Nephron (organoid): ENCODE data around the gene AFTPH.
A peak's percentile ranks its signal among the peaks of the same experiment; 100 is the strongest.

Experiments used
- H3K27ac Mint-ChIP-seq, 3 experiments: 2 replicates each; pipeline ENCODE4 v1.8.0; 2020; ENCODE audit warnings: mixed read lengths in 3 of 3, mild to moderate bottlenecking in 2 of 3, moderate library complexity in 1 of 3
- H3K27me3 Mint-ChIP-seq: 2 replicates; pipeline ENCODE4 v1.8.0; 2021; ENCODE audit warnings: low read depth, mild to moderate bottlenecking, moderate library complexity, mixed read lengths
- H3K36me3 Mint-ChIP-seq: 2 replicates; pipeline ENCODE4 v1.8.0; 2020; ENCODE audit warnings: low read depth, mixed read lengths
- H3K4me1 Mint-ChIP-seq: 2 replicates; pipeline ENCODE4 v1.8.0; 2020; ENCODE audit warnings: mixed read lengths
- H3K4me3 Mint-ChIP-seq, 3 experiments: 2 replicates each; pipeline ENCODE4 v1.8.0; 2020; ENCODE audit warnings: mild to moderate bottlenecking in 3 of 3, mixed read lengths in 3 of 3, moderate library complexity in 2 of 3
- H3K9me3 Mint-ChIP-seq: 2 replicates; pipeline ENCODE4 v1.8.0; 2020; ENCODE audit warnings: mixed read lengths
- TF ChIP-seq, protein P1 (sequence below), 3 experiments: fragments of 200-600 bp; sonication (generic); IDR thresholded peaks; one replicate each; pipeline ENCODE4 v1.5.0; 2021; ENCODE audit warnings: antibody characterized with exemption in 3 of 3; ENCODE audit not compliant: unreplicated experiment in 3 of 3

AFTPH gene

DNA sequence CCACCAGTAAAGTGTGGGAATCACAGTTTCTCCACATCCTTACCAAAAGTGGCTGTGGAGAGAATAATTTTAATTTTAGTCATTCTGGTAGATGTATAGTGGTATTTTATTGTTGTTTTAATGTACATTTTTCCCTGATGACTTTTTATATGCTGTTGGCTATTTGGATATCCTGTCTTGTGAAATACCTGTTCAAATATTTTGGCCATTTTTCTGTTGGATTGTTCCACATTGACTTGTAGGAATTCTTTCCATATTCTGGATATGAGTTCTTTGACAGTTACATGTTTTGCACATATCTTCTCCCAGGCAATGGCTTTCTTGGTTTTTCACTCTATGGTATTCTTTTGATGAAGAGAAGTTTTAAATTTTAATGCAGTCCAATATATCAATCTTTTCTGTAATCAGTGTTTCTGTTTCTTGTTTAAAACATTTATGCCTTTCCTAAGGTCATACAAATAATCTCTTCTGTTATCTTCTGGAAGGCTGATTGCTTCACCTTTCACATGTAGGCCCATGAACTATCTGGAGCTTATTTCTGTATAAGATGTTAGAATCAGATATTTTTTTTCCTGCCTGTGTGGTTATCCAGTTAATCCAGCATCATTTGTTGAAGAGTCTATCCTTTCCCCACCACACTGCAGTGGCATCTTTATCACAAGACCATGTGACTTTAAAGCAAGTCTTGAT, 19.0 kb downstream of the AFTPH start:
- no peaks in the 10 kb centered on the region for H3K9me3 Mint-ChIP-seq
- TF ChIP-seq, protein P1, sequence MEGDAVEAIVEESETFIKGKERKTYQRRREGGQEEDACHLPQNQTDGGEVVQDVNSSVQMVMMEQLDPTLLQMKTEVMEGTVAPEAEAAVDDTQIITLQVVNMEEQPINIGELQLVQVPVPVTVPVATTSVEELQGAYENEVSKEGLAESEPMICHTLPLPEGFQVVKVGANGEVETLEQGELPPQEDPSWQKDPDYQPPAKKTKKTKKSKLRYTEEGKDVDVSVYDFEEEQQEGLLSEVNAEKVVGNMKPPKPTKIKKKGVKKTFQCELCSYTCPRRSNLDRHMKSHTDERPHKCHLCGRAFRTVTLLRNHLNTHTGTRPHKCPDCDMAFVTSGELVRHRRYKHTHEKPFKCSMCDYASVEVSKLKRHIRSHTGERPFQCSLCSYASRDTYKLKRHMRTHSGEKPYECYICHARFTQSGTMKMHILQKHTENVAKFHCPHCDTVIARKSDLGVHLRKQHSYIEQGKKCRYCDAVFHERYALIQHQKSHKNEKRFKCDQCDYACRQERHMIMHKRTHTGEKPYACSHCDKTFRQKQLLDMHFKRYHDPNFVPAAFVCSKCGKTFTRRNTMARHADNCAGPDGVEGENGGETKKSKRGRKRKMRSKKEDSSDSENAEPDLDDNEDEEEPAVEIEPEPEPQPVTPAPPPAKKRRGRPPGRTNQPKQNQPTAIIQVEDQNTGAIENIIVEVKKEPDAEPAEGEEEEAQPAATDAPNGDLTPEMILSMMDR (IDR thresholded peaks at IDR 0.05; ENCODE audit: unreplicated experiment in 3 of 3) = no peak
- peaks cover 3% of the 10 kb centered on the region for H3K36me3 Mint-ChIP-seq
- peak overlapping the region; percentile 36 to 69 (median 43) for H3K27ac Mint-ChIP-seq
- H3K4me3 Mint-ChIP-seq = no peak overlapping the region
- no peaks in the 10 kb centered on the region for H3K27me3 Mint-ChIP-seq
- H3K4me1 Mint-ChIP-seq = peaks cover 19% of the 10 kb centered on the region

DNA sequence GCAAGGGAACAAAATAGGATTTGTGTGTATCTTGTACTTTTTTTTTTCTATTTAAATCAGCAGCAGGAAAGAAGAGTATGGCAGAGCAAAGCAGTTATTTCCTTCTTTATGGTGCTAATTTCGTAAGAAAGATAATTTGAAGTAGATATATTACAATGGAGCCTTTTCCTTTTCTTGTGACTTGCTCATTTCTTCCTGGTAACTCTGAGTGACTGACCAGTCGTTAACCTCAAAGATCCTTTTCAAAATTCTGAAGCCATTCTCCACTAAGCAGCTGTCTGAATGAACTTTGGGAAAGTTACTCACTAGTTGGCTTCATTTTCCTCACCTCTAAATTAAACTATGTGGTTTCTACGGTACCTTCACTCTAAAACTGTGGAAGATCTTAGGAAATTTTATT, 24.6 kb downstream of the AFTPH start:
- Mint-ChIP-seq H3K4me3 (no peak overlapping the region), H3K4me1 (peaks cover 6% of the 10 kb centered on the region), H3K27ac (peak overlapping the region in 1 of 3 experiments; percentile 61), H3K36me3 (peaks cover 25% of the 10 kb centered on the region), H3K27me3 (no peaks in the 10 kb centered on the region), H3K9me3 (no peaks in the 10 kb centered on the region)
- TF ChIP-seq, protein P1 (IDR thresholded peaks at IDR 0.05; ENCODE audit: unreplicated experiment in 3 of 3) = no peak

DNA sequence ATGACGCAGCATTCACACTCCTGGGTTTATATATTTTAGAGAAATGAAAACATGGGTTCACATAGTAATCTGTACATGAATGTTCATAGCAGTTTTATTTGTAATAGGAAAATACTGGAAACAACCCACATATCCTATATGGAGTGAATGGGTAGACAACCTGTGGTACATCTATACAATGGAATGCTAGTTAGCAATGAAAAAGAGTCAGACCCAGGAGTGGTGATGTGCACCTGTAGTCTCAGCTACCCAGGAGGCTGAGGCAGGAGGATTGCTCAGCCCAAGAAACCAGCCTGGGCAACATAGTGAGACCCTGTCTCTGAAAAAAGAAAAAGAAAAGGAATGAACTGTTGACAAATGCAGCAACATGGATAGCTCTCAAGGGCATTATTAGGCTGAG, 25.9 kb downstream of the AFTPH start:
- no peak overlapping the region for H3K27ac Mint-ChIP-seq
- no peaks in the 10 kb centered on the region for H3K4me1 Mint-ChIP-seq
- H3K4me3 Mint-ChIP-seq = no peak overlapping the region
- no peaks in the 10 kb centered on the region for H3K27me3 Mint-ChIP-seq
- TF ChIP-seq, protein P1 (IDR thresholded peaks at IDR 0.05; ENCODE audit: unreplicated experiment in 3 of 3) = no peak
- peaks cover 25% of the 10 kb centered on the region for H3K36me3 Mint-ChIP-seq
- no peaks in the 10 kb centered on the region for H3K9me3 Mint-ChIP-seq

DNA sequence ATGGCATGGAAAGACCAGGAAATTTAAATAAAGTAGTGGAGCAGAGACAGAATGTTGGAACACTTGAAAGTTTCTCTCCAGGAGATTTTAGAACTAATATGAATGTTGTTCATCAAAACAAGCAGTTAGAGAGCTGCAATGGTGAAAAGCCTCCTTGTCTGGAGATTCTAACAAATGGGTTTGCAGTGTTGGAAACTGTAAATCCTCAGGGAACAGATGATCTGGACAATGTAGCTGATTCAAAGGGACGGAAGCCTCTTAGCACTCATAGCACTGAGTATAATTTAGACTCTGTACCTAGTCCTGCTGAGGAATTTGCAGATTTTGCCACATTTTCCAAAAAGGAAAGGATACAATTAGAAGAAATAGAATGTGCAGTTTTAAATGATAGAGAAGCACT, 27.7 kb downstream of the AFTPH start:
- no peaks in the 10 kb centered on the region for H3K9me3 Mint-ChIP-seq
- H3K4me3 Mint-ChIP-seq = no peak overlapping the region
- no peaks in the 10 kb centered on the region for H3K27me3 Mint-ChIP-seq
- peaks cover 26% of the 10 kb centered on the region for H3K36me3 Mint-ChIP-seq
- H3K27ac Mint-ChIP-seq = no peak overlapping the region
- TF ChIP-seq, protein P1 (IDR thresholded peaks at IDR 0.05; ENCODE audit: unreplicated experiment in 3 of 3) = no peak
- H3K4me1 Mint-ChIP-seq = no peaks in the 10 kb centered on the region

DNA sequence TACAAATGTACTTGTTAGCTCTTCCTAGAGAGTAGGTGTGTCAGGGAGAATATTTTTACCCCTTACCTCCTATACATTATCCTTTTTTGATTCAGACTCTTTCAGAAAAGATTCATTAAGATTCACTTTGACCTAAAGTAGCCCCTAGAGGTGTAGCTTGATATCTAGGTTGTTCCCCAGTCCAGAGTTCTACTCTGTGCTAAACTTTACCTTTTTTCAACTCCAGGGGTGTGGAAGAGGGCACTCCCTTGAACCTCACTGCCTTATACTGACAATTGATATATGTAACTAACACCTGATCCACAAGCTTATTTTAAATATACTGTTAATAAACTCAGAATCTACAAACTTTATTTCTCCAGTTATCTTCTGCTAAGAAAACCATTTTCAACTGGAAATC, 30.0 kb downstream of the AFTPH start:
- Mint-ChIP-seq H3K27ac (no peak overlapping the region), H3K4me1 (peaks cover 4% of the 10 kb centered on the region), H3K36me3 (peaks cover 26% of the 10 kb centered on the region), H3K9me3 (no peaks in the 10 kb centered on the region), H3K27me3 (no peaks in the 10 kb centered on the region), H3K4me3 (no peak overlapping the region)
- TF ChIP-seq, protein P1 (IDR thresholded peaks at IDR 0.05; ENCODE audit: unreplicated experiment in 3 of 3) = no peak

DNA sequence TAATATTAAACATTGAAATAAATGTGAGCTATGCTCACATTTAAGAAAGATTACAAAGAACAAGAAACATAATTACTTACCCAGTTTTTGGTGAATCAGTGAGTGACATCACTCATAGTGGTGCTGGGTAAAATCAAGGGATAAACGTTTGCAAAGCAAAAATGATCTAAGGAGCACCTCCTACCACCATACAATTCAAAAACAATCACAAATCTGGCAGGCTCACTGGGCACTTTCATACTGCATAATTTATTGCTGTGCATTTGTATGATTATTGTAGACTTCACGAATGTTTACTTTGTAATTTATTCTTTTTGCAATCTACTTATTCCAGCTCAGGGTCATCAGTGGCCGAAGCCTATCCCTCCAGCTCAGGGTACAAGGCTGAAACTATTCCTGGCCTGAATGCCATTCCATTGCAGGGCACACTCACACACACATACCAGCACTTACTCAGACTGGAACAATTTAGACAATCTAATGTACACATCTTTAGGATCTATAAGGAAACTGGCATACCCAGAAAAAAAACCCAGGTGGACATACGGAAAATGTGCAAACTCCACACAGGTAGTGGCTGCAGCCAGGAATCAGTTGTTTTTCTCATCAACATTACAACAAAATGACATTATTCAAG, 34.4 kb downstream of the AFTPH start:
- Mint-ChIP-seq H3K27ac (no peak overlapping the region), H3K4me1 (peaks cover 4% of the 10 kb centered on the region), H3K4me3 (no peak overlapping the region), H3K27me3 (no peaks in the 10 kb centered on the region), H3K9me3 (no peaks in the 10 kb centered on the region), H3K36me3 (peaks cover 4% of the 10 kb centered on the region)
- TF ChIP-seq, protein P1 (IDR thresholded peaks at IDR 0.05; ENCODE audit: unreplicated experiment in 3 of 3) = no peak
